SU-DHL-6 (cell line): ENCODE data around the gene PTBP3.
A peak's percentile ranks its signal among the peaks of the same experiment; 100 is the strongest.

Source experiments
- EZH2phosphoT487 ChIP-seq: fragments of 200-600 bp; sonication (generic), shearing (Covaris generic); conservative IDR thresholded peaks from 2 replicates; pipeline ENCODE4 v1.6.1; 2018; ENCODE audit warnings: mild to moderate bottlenecking, antibody characterized with exemption, low read length, moderate library complexity, mixed read lengths
- TF ChIP-seq, protein P1 (sequence below): fragments of 200-600 bp; sonication (generic); IDR thresholded peaks from one replicate; pipeline ENCODE4 v1.5.1; 2017; ENCODE audit warnings: antibody characterized with exemption, mild to moderate bottlenecking, low read length, moderate library complexity; ENCODE audit not compliant: insufficient read depth, poor library complexity, severe bottlenecking

DNA sequence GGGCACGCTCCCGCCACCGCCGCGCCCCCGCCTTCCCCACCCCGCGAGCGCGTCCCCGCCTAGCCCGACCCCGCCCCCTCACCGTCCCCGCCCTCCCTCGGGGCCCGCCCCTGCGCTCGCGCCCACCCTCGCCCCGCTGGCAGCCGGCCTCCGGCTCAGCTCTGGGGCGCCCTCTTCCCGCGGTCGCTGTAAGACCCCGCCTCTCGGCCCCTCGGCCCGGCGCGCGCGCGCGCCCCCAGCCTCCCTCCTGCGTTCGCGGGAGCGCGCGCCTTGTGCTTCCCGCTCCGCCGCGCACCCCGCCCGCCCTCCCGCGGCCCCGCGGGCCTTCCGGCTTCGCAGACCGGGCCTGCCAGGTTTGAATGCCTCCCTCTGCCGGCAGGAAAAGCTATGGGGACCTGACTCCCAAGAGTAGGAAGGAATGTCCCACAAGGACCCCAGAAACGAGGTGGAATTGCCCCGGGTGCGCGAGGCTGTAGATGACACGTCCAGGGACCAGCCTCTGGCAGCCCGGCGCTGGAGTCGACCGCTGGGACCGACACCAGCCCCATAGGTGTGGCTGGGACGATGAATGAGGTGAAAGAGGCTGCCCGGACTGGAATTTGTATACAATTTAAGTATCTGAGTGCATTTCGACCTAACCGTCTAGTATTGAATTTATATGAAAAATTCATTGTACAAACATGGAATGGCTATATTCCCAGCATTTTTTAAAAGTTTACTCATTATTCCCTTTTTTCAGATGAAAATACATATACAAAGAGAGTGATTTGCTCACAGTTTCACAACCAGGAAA lies 416 bp upstream of the PTBP3 start:
- TF ChIP-seq, protein P1, sequence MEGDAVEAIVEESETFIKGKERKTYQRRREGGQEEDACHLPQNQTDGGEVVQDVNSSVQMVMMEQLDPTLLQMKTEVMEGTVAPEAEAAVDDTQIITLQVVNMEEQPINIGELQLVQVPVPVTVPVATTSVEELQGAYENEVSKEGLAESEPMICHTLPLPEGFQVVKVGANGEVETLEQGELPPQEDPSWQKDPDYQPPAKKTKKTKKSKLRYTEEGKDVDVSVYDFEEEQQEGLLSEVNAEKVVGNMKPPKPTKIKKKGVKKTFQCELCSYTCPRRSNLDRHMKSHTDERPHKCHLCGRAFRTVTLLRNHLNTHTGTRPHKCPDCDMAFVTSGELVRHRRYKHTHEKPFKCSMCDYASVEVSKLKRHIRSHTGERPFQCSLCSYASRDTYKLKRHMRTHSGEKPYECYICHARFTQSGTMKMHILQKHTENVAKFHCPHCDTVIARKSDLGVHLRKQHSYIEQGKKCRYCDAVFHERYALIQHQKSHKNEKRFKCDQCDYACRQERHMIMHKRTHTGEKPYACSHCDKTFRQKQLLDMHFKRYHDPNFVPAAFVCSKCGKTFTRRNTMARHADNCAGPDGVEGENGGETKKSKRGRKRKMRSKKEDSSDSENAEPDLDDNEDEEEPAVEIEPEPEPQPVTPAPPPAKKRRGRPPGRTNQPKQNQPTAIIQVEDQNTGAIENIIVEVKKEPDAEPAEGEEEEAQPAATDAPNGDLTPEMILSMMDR = peak; percentile 38
- TF ChIP-seq EZH2phosphoT487 = no peak
